Activated CD4-positive, alpha-beta T cell treated with anti-CD3 and anti-CD28 coated beads, Interleukin-10, Interleukin-2, amounts not matched to agents 100 ng/mL and 50 ng/mL, durations not matched to agents 16 hours and 8 hours (primary cell): Measurements from ENCODE around the gene GAB1.

ENCODE experiments used
- DNase-seq: peaks from one replicate; pipeline ENCODE4 v3.0.0-alpha.2; 2020

GAB1 gene

GRCh38 chr4:143512978-143513313 is 176.3 kb downstream of the GAB1 start:
- no peak for DNase-seq

GRCh38 chr4:143513314-143514168 is 176.9 kb downstream of the GAB1 start, which contains the start of gene SMARCA5:
Gene SMARCA5, plus strand, starts transcription at chr4:143513702. Its CDS starts 223 bp downstream, at chr4:143513925.
- DNase-seq: peak; percentile 98

GRCh38 chr4:143514169-143514495 is 177.5 kb downstream of the GAB1 start:
- no peak for DNase-seq

DNA sequence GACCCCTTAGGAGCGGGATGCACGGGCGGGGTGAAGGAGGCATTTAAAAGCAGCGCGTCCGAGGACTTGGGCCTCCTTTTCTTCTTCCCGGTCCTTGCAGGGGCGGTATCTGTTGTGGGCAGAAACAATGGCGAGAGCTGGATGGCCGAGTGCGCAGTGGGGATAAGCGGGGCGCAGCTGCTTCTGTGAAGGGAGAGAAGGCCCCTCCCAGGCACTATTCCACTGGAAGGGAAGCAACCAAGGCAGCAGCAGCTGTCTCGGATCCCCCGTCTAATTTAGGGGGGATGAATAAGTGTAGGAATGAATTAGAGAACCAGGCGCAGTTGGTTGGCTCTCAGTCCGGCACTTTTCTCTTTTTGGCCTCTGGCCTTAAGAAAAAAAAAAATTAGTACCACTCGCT is 177.8 kb downstream of the GAB1 start:
- peak; percentile 29 for DNase-seq

DNA sequence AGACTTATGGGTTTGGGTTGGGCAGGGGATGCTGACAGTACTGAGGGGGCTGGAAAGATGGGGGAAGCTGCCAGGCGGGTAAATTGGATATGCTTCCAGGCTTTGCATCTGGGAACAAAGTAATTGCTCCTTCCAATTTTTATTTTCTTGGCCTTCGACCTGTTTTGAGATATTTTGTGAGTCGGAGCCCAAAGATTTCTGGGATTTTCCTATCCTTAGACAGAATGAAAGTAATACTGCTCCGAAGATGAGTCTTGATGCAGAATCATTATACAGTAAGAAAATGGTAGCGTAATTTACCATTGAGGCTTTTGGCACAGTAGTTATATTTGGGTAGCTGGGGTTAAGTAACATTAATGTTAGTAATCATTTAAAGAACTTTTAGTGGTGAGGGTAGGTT is 178.2 kb downstream of the GAB1 start:
- DNase-seq: peak; percentile 10

DNA sequence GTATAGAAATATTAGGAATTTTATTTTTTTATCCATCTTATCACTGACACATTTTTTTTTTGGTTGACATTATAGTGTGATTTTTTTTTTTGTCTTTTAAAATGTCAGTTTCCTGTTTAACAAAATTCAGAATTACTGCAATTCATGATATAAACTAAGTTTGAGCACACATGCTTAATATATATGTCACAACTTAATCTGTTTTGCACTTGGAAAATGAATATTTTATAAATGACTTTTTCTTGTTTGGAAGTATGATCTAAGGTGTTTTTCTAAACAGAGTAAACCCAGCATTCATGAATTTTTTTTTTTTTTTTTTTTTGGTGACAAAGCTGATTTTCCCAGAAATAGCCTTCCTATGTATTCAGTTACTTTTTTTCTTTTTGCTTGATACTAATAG is 179.2 kb downstream of the GAB1 start:
- no peak for DNase-seq

DNA sequence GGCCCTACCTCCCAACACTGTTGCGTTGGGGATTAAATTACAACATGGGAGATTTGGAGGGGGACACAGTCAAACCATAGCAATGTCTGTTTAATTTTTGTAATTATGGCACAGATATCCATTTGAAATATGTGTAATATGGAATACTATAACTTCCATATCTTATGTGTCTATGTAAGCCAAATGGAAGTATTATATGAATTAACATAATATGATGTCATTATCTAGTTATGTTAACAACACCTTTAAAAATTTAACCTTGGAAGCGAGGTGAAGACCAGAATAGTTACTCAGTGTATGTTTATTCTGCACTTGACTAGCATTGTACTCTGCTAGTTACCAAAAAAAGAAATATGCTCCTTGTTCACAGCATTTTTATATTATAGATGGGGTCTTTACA is 181.1 kb downstream of the GAB1 start:
- no peak for DNase-seq
